ENCODE results near the gene ELOVL5.

The ELOVL5 gene

GRCh38 chr6:53336070-53336469 is 12.7 kb downstream of the ELOVL5 start:
- no peaks in the 10 kb centered on the region for H3K36me3 ChIP-seq (ENCODE audit: control insufficient read depth, insufficient read depth, low read length)
- peak overlapping the region; percentile 11 for H3K27ac ChIP-seq (ENCODE audit: low read depth, low read length)
- no peaks in the 10 kb centered on the region for H3K27me3 ChIP-seq (ENCODE audit: control insufficient read depth, insufficient read depth, low read length)
- no peak overlapping the region for H3K9ac ChIP-seq (ENCODE audit: low read length)
- no peak overlapping the region for H3K4me3 ChIP-seq (ENCODE audit: low read length)
- no peaks in the 10 kb centered on the region for H3K4me1 ChIP-seq (ENCODE audit: control insufficient read depth, insufficient read depth, low read length)

- Histone ChIP-seq H3K4me3 (ENCODE audit: low read length) (peak overlapping the region; percentile 14), H3K27ac (ENCODE audit: low read depth, low read length) (peak overlapping the region; percentile 11), H3K27me3 (ENCODE audit: control insufficient read depth, insufficient read depth, low read length) (no peaks in the 10 kb centered on the region), H3K4me1 (ENCODE audit: control insufficient read depth, insufficient read depth, low read length) (no peaks in the 10 kb centered on the region), H3K36me3 (ENCODE audit: control insufficient read depth, insufficient read depth, low read length) (no peaks in the 10 kb centered on the region), H3K9ac (ENCODE audit: low read length) (no peak overlapping the region)
Observed at GRCh38 chr6:53335224-53335994, 13.3 kb downstream of the ELOVL5 start.

GRCh38 chr6:53333439-53334408 is 15.0 kb downstream of the ELOVL5 start:
- H3K4me1 ChIP-seq (ENCODE audit: control insufficient read depth, insufficient read depth, low read length): no peaks in the 10 kb centered on the region
- no peak overlapping the region for H3K4me3 ChIP-seq (ENCODE audit: low read length)
- no peaks in the 10 kb centered on the region for H3K36me3 ChIP-seq (ENCODE audit: control insufficient read depth, insufficient read depth, low read length)
- H3K27ac ChIP-seq (ENCODE audit: low read depth, low read length): no peak overlapping the region
- no peaks in the 10 kb centered on the region for H3K27me3 ChIP-seq (ENCODE audit: control insufficient read depth, insufficient read depth, low read length)
- H3K9ac ChIP-seq (ENCODE audit: low read length): no peak overlapping the region

GRCh38 chr6:53331678-53332077 is 17.1 kb downstream of the ELOVL5 start:
- no peaks in the 10 kb centered on the region for H3K36me3 ChIP-seq (ENCODE audit: control insufficient read depth, insufficient read depth, low read length)
- H3K27ac ChIP-seq (ENCODE audit: low read depth, low read length): no peak overlapping the region
- H3K4me3 ChIP-seq (ENCODE audit: low read length): no peak overlapping the region
- no peaks in the 10 kb centered on the region for H3K27me3 ChIP-seq (ENCODE audit: control insufficient read depth, insufficient read depth, low read length)
- peaks cover 15% of the 10 kb centered on the region for H3K4me1 ChIP-seq (ENCODE audit: control insufficient read depth, insufficient read depth, low read length)
- H3K9ac ChIP-seq (ENCODE audit: low read length): no peak overlapping the region

- H3K36me3 ChIP-seq (ENCODE audit: control insufficient read depth, insufficient read depth, low read length): no peaks in the 10 kb centered on the region
- no peak overlapping the region for H3K9ac ChIP-seq (ENCODE audit: low read length)
- no peaks in the 10 kb centered on the region for H3K27me3 ChIP-seq (ENCODE audit: control insufficient read depth, insufficient read depth, low read length)
- no peak overlapping the region for H3K27ac ChIP-seq (ENCODE audit: low read depth, low read length)
- H3K4me3 ChIP-seq (ENCODE audit: low read length): no peak overlapping the region
- H3K4me1 ChIP-seq (ENCODE audit: control insufficient read depth, insufficient read depth, low read length): peaks cover 22% of the 10 kb centered on the region
Observed at GRCh38 chr6:53330137-53330536, 18.6 kb downstream of the ELOVL5 start.

- Histone ChIP-seq H3K4me3 (ENCODE audit: low read length) (no peak overlapping the region), H3K9ac (ENCODE audit: low read length) (no peak overlapping the region), H3K36me3 (ENCODE audit: control insufficient read depth, insufficient read depth, low read length) (no peaks in the 10 kb centered on the region), H3K27me3 (ENCODE audit: control insufficient read depth, insufficient read depth, low read length) (no peaks in the 10 kb centered on the region), H3K4me1 (ENCODE audit: control insufficient read depth, insufficient read depth, low read length) (peaks cover 22% of the 10 kb centered on the region), H3K27ac (ENCODE audit: low read depth, low read length) (peak overlapping the region; percentile 38)
Observed at GRCh38 chr6:53328375-53328774, 20.4 kb downstream of the ELOVL5 start.

GRCh38 chr6:53327017-53327395 is 21.7 kb downstream of the ELOVL5 start:
- no peaks in the 10 kb centered on the region for H3K36me3 ChIP-seq (ENCODE audit: control insufficient read depth, insufficient read depth, low read length)
- peak overlapping the region; percentile 76 for H3K27ac ChIP-seq (ENCODE audit: low read depth, low read length)
- peak overlapping the region; percentile 14 for H3K4me3 ChIP-seq (ENCODE audit: low read length)
- H3K4me1 ChIP-seq (ENCODE audit: control insufficient read depth, insufficient read depth, low read length): peaks cover 28% of the 10 kb centered on the region
- no peaks in the 10 kb centered on the region for H3K27me3 ChIP-seq (ENCODE audit: control insufficient read depth, insufficient read depth, low read length)
- H3K9ac ChIP-seq (ENCODE audit: low read length): no peak overlapping the region

- peak overlapping the region; percentile 76 for H3K27ac ChIP-seq (ENCODE audit: low read depth, low read length)
- H3K9ac ChIP-seq (ENCODE audit: low read length): no peak overlapping the region
- H3K36me3 ChIP-seq (ENCODE audit: control insufficient read depth, insufficient read depth, low read length): no peaks in the 10 kb centered on the region
- H3K4me3 ChIP-seq (ENCODE audit: low read length): peak overlapping the region; percentile 14
- H3K27me3 ChIP-seq (ENCODE audit: control insufficient read depth, insufficient read depth, low read length): no peaks in the 10 kb centered on the region
- peaks cover 33% of the 10 kb centered on the region for H3K4me1 ChIP-seq (ENCODE audit: control insufficient read depth, insufficient read depth, low read length)
Observed at GRCh38 chr6:53326372-53327016, 22.3 kb downstream of the ELOVL5 start.

- Histone ChIP-seq H3K27ac (ENCODE audit: low read depth, low read length) (peak overlapping the region; percentile 76), H3K27me3 (ENCODE audit: control insufficient read depth, insufficient read depth, low read length) (no peaks in the 10 kb centered on the region), H3K36me3 (ENCODE audit: control insufficient read depth, insufficient read depth, low read length) (no peaks in the 10 kb centered on the region), H3K9ac (ENCODE audit: low read length) (no peak overlapping the region), H3K4me3 (ENCODE audit: low read length) (no peak overlapping the region), H3K4me1 (ENCODE audit: control insufficient read depth, insufficient read depth, low read length) (peaks cover 38% of the 10 kb centered on the region)
Observed at GRCh38 chr6:53325785-53326184, 23.0 kb downstream of the ELOVL5 start.

GRCh38 chr6:53322188-53323029 is 26.3 kb downstream of the ELOVL5 start:
- Histone ChIP-seq H3K36me3 (ENCODE audit: control insufficient read depth, insufficient read depth, low read length) (no peaks in the 10 kb centered on the region), H3K4me3 (ENCODE audit: low read length) (no peak overlapping the region), H3K9ac (ENCODE audit: low read length) (no peak overlapping the region), H3K4me1 (ENCODE audit: control insufficient read depth, insufficient read depth, low read length) (peaks cover 31% of the 10 kb centered on the region), H3K27ac (ENCODE audit: low read depth, low read length) (peak overlapping the region; percentile 52), H3K27me3 (ENCODE audit: control insufficient read depth, insufficient read depth, low read length) (no peaks in the 10 kb centered on the region)

- no peak overlapping the region for H3K9ac ChIP-seq (ENCODE audit: low read length)
- no peaks in the 10 kb centered on the region for H3K36me3 ChIP-seq (ENCODE audit: control insufficient read depth, insufficient read depth, low read length)
- no peak overlapping the region for H3K4me3 ChIP-seq (ENCODE audit: low read length)
- H3K27ac ChIP-seq (ENCODE audit: low read depth, low read length): peak overlapping the region; percentile 52
- peaks cover 24% of the 10 kb centered on the region for H3K4me1 ChIP-seq (ENCODE audit: control insufficient read depth, insufficient read depth, low read length)
- H3K27me3 ChIP-seq (ENCODE audit: control insufficient read depth, insufficient read depth, low read length): no peaks in the 10 kb centered on the region
Observed at GRCh38 chr6:53321701-53322100, 27.0 kb downstream of the ELOVL5 start.
